BLaER1 treated with 17β-estradiol and CSF1 and Interleukin-3, amounts not matched to agents 10 nM and 100 nM (cell line): ENCODE data around the gene ST6GALNAC3.
A peak's percentile ranks its signal among the peaks of the same experiment; 100 is the strongest.

Experiments
- H3K27ac ChIP-seq, 11 experiments: shearing (Covaris generic); formaldehyde crosslinking; 2 replicates each; pipeline ENCODE4 v1.8.1; 2022
- H3K27me3 ChIP-seq, 11 experiments: shearing (Covaris generic); formaldehyde crosslinking; 2 replicates each; pipeline ENCODE4 v1.8.1; 2022
- H3K36me3 ChIP-seq, 11 experiments: shearing (Covaris generic); formaldehyde crosslinking; 2 replicates each; pipeline ENCODE4 v1.8.1; 2022
- H3K4me1 ChIP-seq, 10 experiments: shearing (Covaris generic); formaldehyde crosslinking; 2 replicates each; pipeline ENCODE4 v1.8.1; 2022
- H3K4me2 ChIP-seq, 11 experiments: shearing (Covaris generic); formaldehyde crosslinking; 2 replicates each; pipeline ENCODE4 v1.8.1; 2022
- H3K4me3 ChIP-seq, 10 experiments: shearing (Covaris generic); formaldehyde crosslinking; 2 replicates each; pipeline ENCODE4 v1.8.1; 2022
- H3K9ac ChIP-seq, 11 experiments: shearing (Covaris generic); formaldehyde crosslinking; 2 replicates each; pipeline ENCODE4 v1.8.1; 2022
- H3K9me3 ChIP-seq, 11 experiments: shearing (Covaris generic); formaldehyde crosslinking; replicated peaks in 1 of 11; 2 replicates each; pipeline ENCODE4 v1.8.1; 2022
- H4K20me1 ChIP-seq, 11 experiments: shearing (Covaris generic); formaldehyde crosslinking; 2 replicates each; pipeline ENCODE4 v1.8.1; 2022
- Cebpa-rat ChIP-seq, 11 experiments: shearing (Covaris generic); IDR thresholded peaks; 2 replicates each; pipeline ENCODE4 v1.8.1; 2022

The ST6GALNAC3 gene

GRCh38 chr1:76202670-76203069, 128.1 kb downstream of the ST6GALNAC3 start:
- no peak for TF ChIP-seq Cebpa-rat (IDR thresholded peaks at IDR 0.05)
- H3K9ac ChIP-seq: no peak overlapping the region

GRCh38 chr1:76203127-76203526, 128.6 kb downstream of the ST6GALNAC3 start:
- TF ChIP-seq Cebpa-rat (IDR thresholded peaks at IDR 0.05): no peak
- peak overlapping the region in 9 of 11 experiments; percentile 10 to 60 (median 38); a peak in 13 of 22 replicates for H3K4me2 ChIP-seq
- H3K4me3 ChIP-seq: no peak overlapping the region
- no peaks in the 10 kb centered on the region for H3K27me3 ChIP-seq
- H3K27ac ChIP-seq: no peak overlapping the region
- H3K4me1 ChIP-seq: peaks cover 0 to 13% (median 6%) of the 10 kb centered on the region in 10 experiments; a peak in 14 of 20 replicates
- peaks cover 0 to 12% (median 0%) of the 10 kb centered on the region in 11 experiments; a peak in 4 of 22 replicates for H3K36me3 ChIP-seq
- peaks cover 0 to 12% (median 6%) of the 10 kb centered on the region in 11 experiments; a peak in 8 of 22 replicates for H3K9me3 ChIP-seq
- peaks cover 0 to 17% (median 0%) of the 10 kb centered on the region in 11 experiments; a peak in 2 of 22 replicates for H4K20me1 ChIP-seq
- no peak overlapping the region for H3K9ac ChIP-seq

More at GRCh38 chr1:76202670-76203069, 128.1 kb downstream of the ST6GALNAC3 start:
- Histone ChIP-seq H3K9me3 (peaks cover 0 to 12% (median 6%) of the 10 kb centered on the region in 11 experiments; a peak in 8 of 22 replicates), H3K4me1 (peaks cover 0 to 13% (median 6%) of the 10 kb centered on the region in 10 experiments; a peak in 14 of 20 replicates), H3K4me2 (peak overlapping the region in 9 of 11 experiments; percentile 10 to 60 (median 38); a peak in 12 of 22 replicates), H3K27me3 (no peaks in the 10 kb centered on the region), H3K27ac (no peak overlapping the region), H4K20me1 (peaks cover 0 to 21% (median 0%) of the 10 kb centered on the region in 11 experiments; a peak in 2 of 22 replicates), H3K4me3 (no peak overlapping the region), H3K36me3 (peaks cover 0 to 12% (median 0%) of the 10 kb centered on the region in 11 experiments; a peak in 4 of 22 replicates)

- Histone ChIP-seq H3K27me3 (no peaks in the 10 kb centered on the region), H4K20me1 (peaks cover 0 to 16% (median 0%) of the 10 kb centered on the region in 11 experiments; a peak in 3 of 22 replicates), H3K9ac (no peak overlapping the region), H3K4me1 (peaks cover 0 to 31% (median 19%) of the 10 kb centered on the region in 10 experiments; a peak in 17 of 20 replicates), H3K9me3 (peaks cover 0 to 10% (median 5%) of the 10 kb centered on the region in 11 experiments; a peak in 9 of 22 replicates), H3K4me3 (no peak overlapping the region), H3K4me2 (peak overlapping the region in 9 of 11 experiments; percentile 3 to 79 (median 70); a peak in 16 of 22 replicates), H3K27ac (no peak overlapping the region), H3K36me3 (no peaks in the 10 kb centered on the region; a peak in 2 of 22 replicates)
- TF ChIP-seq Cebpa-rat (IDR thresholded peaks at IDR 0.05): no peak
Observed at GRCh38 chr1:76209238-76209637, 134.7 kb downstream of the ST6GALNAC3 start.

- H3K4me1 ChIP-seq: peaks cover 0 to 31% (median 19%) of the 10 kb centered on the region in 10 experiments; a peak in 17 of 20 replicates
- H3K9me3 ChIP-seq: peaks cover 0 to 8% (median 5%) of the 10 kb centered on the region in 11 experiments; a peak in 9 of 22 replicates
- H3K36me3 ChIP-seq: no peaks in the 10 kb centered on the region; a peak in 2 of 22 replicates
- H3K4me3 ChIP-seq: no peak overlapping the region
- peaks cover 0 to 16% (median 0%) of the 10 kb centered on the region in 11 experiments; a peak in 3 of 22 replicates for H4K20me1 ChIP-seq
- H3K9ac ChIP-seq: no peak overlapping the region
- TF ChIP-seq Cebpa-rat (IDR thresholded peaks at IDR 0.05): no peak
- H3K27me3 ChIP-seq: no peaks in the 10 kb centered on the region
- peak overlapping the region in 9 of 11 experiments; percentile 3 to 79 (median 70); a peak in 17 of 22 replicates for H3K4me2 ChIP-seq
- no peak overlapping the region for H3K27ac ChIP-seq
Observed at GRCh38 chr1:76209648-76210047, 135.1 kb downstream of the ST6GALNAC3 start.

- no peak overlapping the region for H3K4me3 ChIP-seq
- peaks cover 0 to 31% (median 19%) of the 10 kb centered on the region in 10 experiments; a peak in 17 of 20 replicates for H3K4me1 ChIP-seq
- no peaks in the 10 kb centered on the region for H3K27me3 ChIP-seq
- TF ChIP-seq Cebpa-rat (IDR thresholded peaks at IDR 0.05): no peak
- H4K20me1 ChIP-seq: peaks cover 0 to 16% (median 0%) of the 10 kb centered on the region in 11 experiments; a peak in 3 of 22 replicates
- no peak overlapping the region for H3K27ac ChIP-seq
- no peak overlapping the region for H3K9ac ChIP-seq
- H3K36me3 ChIP-seq: no peaks in the 10 kb centered on the region; a peak in 2 of 22 replicates
- peaks cover 0 to 8% (median 5%) of the 10 kb centered on the region in 11 experiments; a peak in 8 of 22 replicates for H3K9me3 ChIP-seq
- peak overlapping the region in 8 of 11 experiments; percentile 44 to 79 (median 72); a peak in 17 of 22 replicates for H3K4me2 ChIP-seq
Observed at GRCh38 chr1:76210160-76210559, 135.6 kb downstream of the ST6GALNAC3 start.

- Histone ChIP-seq H3K36me3 (no peaks in the 10 kb centered on the region), H3K4me1 (peaks cover 18 to 34% (median 30%) of the 10 kb centered on the region in 10 experiments), H3K9me3 (peaks cover 0 to 9% (median 5%) of the 10 kb centered on the region in 11 experiments; a peak in 7 of 22 replicates), H3K27ac (peak overlapping the region in 5 of 11 experiments; percentile 6 to 56 (median 11); a peak in 6 of 22 replicates), H3K4me3 (peak overlapping the region in 1 of 10 experiments; percentile 1; a peak in 2 of 20 replicates), H3K27me3 (no peaks in the 10 kb centered on the region), H3K9ac (no peak overlapping the region), H3K4me2 (peak overlapping the region; percentile 52 to 82 (median 66)), H4K20me1 (peaks cover 0 to 16% (median 0%) of the 10 kb centered on the region in 11 experiments; a peak in 5 of 22 replicates)
- TF ChIP-seq Cebpa-rat (IDR thresholded peaks at IDR 0.05): no peak
Observed at GRCh38 chr1:76218888-76219287, 144.3 kb downstream of the ST6GALNAC3 start.

- peak overlapping the region; percentile 52 to 82 (median 66) for H3K4me2 ChIP-seq
- H4K20me1 ChIP-seq: peaks cover 0 to 17% (median 0%) of the 10 kb centered on the region in 11 experiments; a peak in 5 of 22 replicates
- TF ChIP-seq Cebpa-rat (IDR thresholded peaks at IDR 0.05): no peak
- no peaks in the 10 kb centered on the region for H3K36me3 ChIP-seq
- H3K27ac ChIP-seq: peak overlapping the region in 5 of 11 experiments; percentile 6 to 56 (median 11); a peak in 6 of 22 replicates
- peak overlapping the region in 1 of 10 experiments; percentile 1; a peak in 1 of 20 replicates for H3K4me3 ChIP-seq
- H3K9ac ChIP-seq: no peak overlapping the region; a peak in 1 of 22 replicates
- H3K4me1 ChIP-seq: peaks cover 18 to 38% (median 34%) of the 10 kb centered on the region in 10 experiments
- no peaks in the 10 kb centered on the region for H3K27me3 ChIP-seq
- H3K9me3 ChIP-seq: peaks cover 0 to 8% (median 5%) of the 10 kb centered on the region in 11 experiments; a peak in 7 of 22 replicates
Observed at GRCh38 chr1:76219366-76219818, 144.8 kb downstream of the ST6GALNAC3 start.

- Histone ChIP-seq H3K9me3 (peaks cover 4 to 12% (median 6%) of the 10 kb centered on the region in 11 experiments; a peak in 9 of 22 replicates), H4K20me1 (peaks cover 0 to 10% (median 0%) of the 10 kb centered on the region in 11 experiments; a peak in 4 of 22 replicates), H3K4me1 (peaks cover 33 to 65% (median 50%) of the 10 kb centered on the region in 10 experiments), H3K9ac (no peak overlapping the region), H3K4me2 (peak overlapping the region in 7 of 11 experiments; percentile 6 to 53 (median 31); a peak in 10 of 22 replicates), H3K4me3 (no peak overlapping the region), H3K27ac (no peak overlapping the region), H3K36me3 (no peaks in the 10 kb centered on the region), H3K27me3 (no peaks in the 10 kb centered on the region)
- TF ChIP-seq Cebpa-rat (IDR thresholded peaks at IDR 0.05): no peak
Observed at GRCh38 chr1:76224752-76225151, 150.2 kb downstream of the ST6GALNAC3 start.
